ENCODE data around the gene CLCN3.

GRCh38 chr4:169612871-169613859 is 7.2 kb upstream of the CLCN3 start:
- TF ChIP-seq CTCF (conservative IDR thresholded peaks at IDR 0.05; ENCODE audit: low read length) (peak; percentile 94), EZH2phosphoT487 (IDR thresholded peaks at IDR 0.05; ENCODE audit: borderline replicate concordance, low read depth, low read length) (no peak)

All from OCI-LY7 (cell line).